Astrocyte (in vitro differentiated cells and primary cell): ENCODE data around the gene WDR64.

Source experiments
- CTCF ChIP-seq: IDR thresholded peaks from 2 replicates; pipeline ENCODE4 v1.5.1; 2011; ENCODE audit warnings: low read depth, mild to moderate bottlenecking, inconsistent platforms, low read length, moderate library complexity; ENCODE audit not compliant: insufficient read depth
- EZH2 ChIP-seq: IDR thresholded peaks from 2 replicates; pipeline ENCODE4 v1.6.1; 2012; ENCODE audit warnings: mild to moderate bottlenecking, low read length, inconsistent platforms; ENCODE audit not compliant: insufficient read depth

GRCh38 chr1:241716915-241717656, 65.0 kb downstream of the WDR64 start:
- TF ChIP-seq CTCF (no peak), EZH2 (no peak)
